ENCODE measurements around the gene CCDC186. TPM values are rescaled to one million over a fixed set of nuclear protein-coding genes. Genes with fewer than 3 reads are reported as not detected.

CCDC186 gene
- total and polyA plus RNA-seq, 2 of the 8 experiments (the other 6 are each of a cell fraction or from before 2014, with no cell fraction given): 3.0 to 30.3 TPM

DNA sequence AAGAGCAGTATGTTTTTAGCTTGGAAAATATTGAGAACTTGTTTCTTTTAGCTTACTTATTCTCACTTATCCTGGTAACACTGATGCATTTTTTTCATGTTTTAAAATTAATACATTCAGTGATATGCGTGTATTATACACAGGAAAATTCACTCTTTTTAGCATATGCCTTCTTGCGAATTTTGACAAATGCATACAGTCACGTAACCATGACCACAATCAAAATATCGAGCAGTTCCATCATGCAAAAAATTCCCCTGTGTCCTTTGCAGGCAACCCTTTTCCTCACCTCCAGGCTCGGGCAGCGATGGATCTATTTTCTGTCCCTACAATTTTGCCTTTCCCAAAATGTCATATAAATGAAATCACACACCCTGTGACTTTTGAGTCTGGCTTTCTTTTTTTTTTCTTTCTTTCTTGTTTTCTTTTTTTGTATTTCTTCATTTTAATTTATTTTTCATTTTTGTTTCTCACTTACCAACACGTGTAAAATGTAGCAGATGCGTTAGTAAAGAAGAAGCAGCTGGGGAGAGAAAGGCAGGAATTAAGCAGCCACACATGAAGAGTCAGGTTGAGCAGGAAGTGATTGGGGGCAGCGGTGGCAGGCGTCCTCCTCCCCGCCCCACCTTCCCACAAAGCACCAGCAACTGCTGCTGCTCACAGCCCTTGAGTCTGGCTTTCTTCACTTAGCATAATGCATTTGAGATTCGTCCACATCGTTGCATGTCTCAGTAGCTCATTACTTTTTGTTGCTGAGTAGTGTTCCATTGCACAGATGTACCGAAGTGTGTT, 100.4 kb downstream of the CCDC186 start:
- DNase-seq (ENCODE audit: low read depth in 1 of 2, low spot score in 2 of 2) (no peak), FAIRE-seq (no peak)
- no peaks in the 10 kb centered on the region for H3K27me3 ChIP-seq (replicated peaks in 1 of 4; ENCODE audit: control insufficient read depth in 3 of 4, extremely low read depth in 1 of 4, insufficient read depth in 3 of 4, low read length in 3 of 4)
- ChIA-PET CTCF (ENCODE audit: partially characterized antibody) (interaction anchor here (0.6 to 1.6 kb wide), 3 partner anchors 14 to 119 kb away, joined by 3 to 4 read pairs (median 3); no protein-coding TSS in a partner anchor), POLR2A (ENCODE audit: partially characterized antibody) (no interaction called here)
- H3K27ac ChIP-seq (ENCODE audit: low read depth, low read length): no peak overlapping the region
- no peaks in the 10 kb centered on the region for H4K20me1 ChIP-seq (replicated peaks in 1 of 2; ENCODE audit: control insufficient read depth in 1 of 2, insufficient read depth in 2 of 2, low read length in 2 of 2)
- H3K56ac ChIP-seq (replicated peaks; ENCODE audit: insufficient read length, low read depth, low read length): no peak overlapping the region
- no peak overlapping the region for H3K23ac ChIP-seq (ENCODE audit: insufficient read length)
- no peak overlapping the region for H3K4ac ChIP-seq (replicated peaks; ENCODE audit: insufficient read length, low read depth, low read length)
- H3K4me1 ChIP-seq (replicated peaks in 1 of 4; ENCODE audit: control insufficient read depth in 3 of 4, insufficient read depth in 4 of 4, low read length in 3 of 4): no peaks in the 10 kb centered on the region
- H2BK12ac ChIP-seq (ENCODE audit: low read depth, low read length): no peak overlapping the region
- WGBS, 2 experiments (ENCODE audit: extremely low coverage in 1 of 2, insufficient coverage in 1 of 2, insufficient read length in 1 of 2, insufficient replicate concordance in 2 of 2, low coverage in 1 of 2, low lambda C conversion rate in 2 of 2, missing lambda C conversion rate in 1 of 2): 88% methylated on average over 14 of the region's 14 CpGs; no CpG with 5 or more reads in 1 of the 2 experiments
- H4K5ac ChIP-seq (ENCODE audit: insufficient read length, low read depth, low read length): no peak overlapping the region
- no peak overlapping the region for H4K91ac ChIP-seq (replicated peaks; ENCODE audit: insufficient read length, low read length)
- no peak overlapping the region for H4K8ac ChIP-seq (ENCODE audit: extremely low read depth, insufficient read depth, low read length)
- no peaks in the 10 kb centered on the region; a peak in 1 of 8 replicates for H3K36me3 ChIP-seq (ENCODE audit: control insufficient read depth in 2 of 4, insufficient read depth in 4 of 4, low read length in 3 of 4)
- no peak overlapping the region for H3K4me3 ChIP-seq (ENCODE audit: extremely low read depth in 1 of 4, insufficient read depth in 2 of 4, low read depth in 3 of 4, low read length in 4 of 4)
- no peak overlapping the region for H2BK15ac ChIP-seq (ENCODE audit: low read length)
- H3K18ac ChIP-seq (ENCODE audit: extremely low read depth, low read length): no peak overlapping the region
- no peak overlapping the region for H3K14ac ChIP-seq (ENCODE audit: insufficient read length)
- H3K79me1 ChIP-seq (ENCODE audit: low read depth, low read length): no peaks in the 10 kb centered on the region
- no peak overlapping the region for H2BK120ac ChIP-seq (replicated peaks; ENCODE audit: low read depth, low read length)
- no peak overlapping the region for H3K4me2 ChIP-seq (ENCODE audit: insufficient read depth in 1 of 2, low read depth in 2 of 2, low read length in 2 of 2)
- H3K79me2 ChIP-seq (ENCODE audit: control insufficient read depth in 1 of 2, insufficient read depth in 2 of 2, low read length in 2 of 2): no peaks in the 10 kb centered on the region
- no peak overlapping the region for H2AK5ac ChIP-seq (ENCODE audit: low read depth, low read length)
- H3K9ac ChIP-seq (replicated peaks in 1 of 4; ENCODE audit: extremely low read depth in 1 of 4, low read depth in 3 of 4, low read length in 3 of 4): no peak overlapping the region
- H3K9me3 ChIP-seq (ENCODE audit: insufficient read depth in 2 of 2, low read depth in 1 of 2, low read length in 1 of 2): no peaks in the 10 kb centered on the region
- H2BK5ac ChIP-seq (ENCODE audit: low read depth, low read length): no peak overlapping the region
- H3K23me2 ChIP-seq (ENCODE audit: low read depth, low read length): no peaks in the 10 kb centered on the region
- H2BK20ac ChIP-seq (ENCODE audit: low read length): no peak overlapping the region
- H2AFZ ChIP-seq (ENCODE audit: low read length): no peak overlapping the region
- TF ChIP-seq HDAC6 (IDR thresholded peaks at IDR 0.05; ENCODE audit: low read depth, low read length) (no peak), BCL11A (IDR thresholded peaks at IDR 0.05; ENCODE audit: low read depth in 2 of 2, low read length in 2 of 2) (no peak), SP4 (IDR thresholded peaks at IDR 0.05; ENCODE audit: low read length) (no peak), BACH1 (IDR thresholded peaks at IDR 0.05; ENCODE audit: low read length) (no peak), TCF12 (IDR thresholded peaks at IDR 0.05; ENCODE audit: low read depth, low read length) (no peak), SUZ12 (IDR thresholded peaks at IDR 0.05; ENCODE audit: low read length) (no peak), ASH2L (IDR thresholded peaks at IDR 0.05; ENCODE audit: low read length) (no peak), JUN (IDR thresholded peaks at IDR 0.05; ENCODE audit: low read depth, low read length) (no peak), SP2 (IDR thresholded peaks at IDR 0.05; ENCODE audit: low read length) (no peak), SIX5 (IDR thresholded peaks at IDR 0.05; ENCODE audit: low read depth, low read length) (no peak), NRF1 (IDR thresholded peaks at IDR 0.05; ENCODE audit: low read depth, low read length) (no peak), GABPA (IDR thresholded peaks at IDR 0.05; ENCODE audit: borderline replicate concordance, insufficient read depth, low read length) (no peak), HDAC2 (IDR thresholded peaks at IDR 0.05; ENCODE audit: borderline replicate concordance in 1 of 2, low read depth in 2 of 2, low read length in 2 of 2) (no peak)
- TF ChIP-seq, protein P1, sequence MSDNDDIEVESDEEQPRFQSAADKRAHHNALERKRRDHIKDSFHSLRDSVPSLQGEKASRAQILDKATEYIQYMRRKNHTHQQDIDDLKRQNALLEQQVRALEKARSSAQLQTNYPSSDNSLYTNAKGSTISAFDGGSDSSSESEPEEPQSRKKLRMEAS (IDR thresholded peaks at IDR 0.05): no peak
